Uterus (tissue), 4 donors: Measurements from ENCODE around the gene LCN1. TPM values are rescaled to one million over a fixed set of nuclear protein-coding genes. Genes with fewer than 3 reads are reported as not detected.

Experiments
- DNase-seq, 2 donors: peaks; one replicate each; pipeline ENCODE4 v3.0.0-alpha.2; 2019 to 2020
- H3K27ac ChIP-seq, 2 donors: fragments of 200-600 bp; sonication (generic); 1 replicate in 1 of 2; 2 replicates in 1 of 2; pipeline ENCODE4 v1.5.1; 2016 to 2018
- H3K27me3 ChIP-seq, 2 donors: fragments of 200-600 bp; sonication (generic); one replicate each; pipeline ENCODE4 v1.5.1; 2018 to 2019; ENCODE audit warnings: control low read depth in 1 of 2
- H3K36me3 ChIP-seq, 2 donors: fragments of 200-600 bp; sonication (generic); one replicate each; pipeline ENCODE4 v1.5.1; 2019; ENCODE audit warnings: control low read depth in 1 of 2
- H3K4me1 ChIP-seq, 2 donors: fragments of 200-600 bp; sonication (generic); one replicate each; pipeline ENCODE4 v1.5.1; 2018 to 2019; ENCODE audit warnings: control low read depth in 1 of 2
- H3K4me3 ChIP-seq, 2 donors: fragments of 200-600 bp; sonication (generic); 1 replicate in 1 of 2; 2 replicates in 1 of 2; pipeline ENCODE4 v1.5.1; 2018 to 2019; ENCODE audit warnings: mild to moderate bottlenecking in 1 of 2
- H3K9me3 ChIP-seq, 2 donors: fragments of 200-600 bp; sonication (generic); one replicate each; pipeline ENCODE4 v1.5.1; 2019; ENCODE audit warnings: control low read depth in 1 of 2
- POLR2A ChIP-seq, 2 donors: fragments of 450-650 bp; IDR thresholded peaks; one replicate each; pipeline ENCODE4 v1.6.1; 2016; ENCODE audit warnings: antibody characterized with exemption in 2 of 2, mild to moderate bottlenecking in 1 of 2, moderate library complexity in 1 of 2
- intact Hi-C: fragments of 100-400 bp; cut with DNase I; formaldehyde crosslinking; loops from one replicate; pipeline ENCODE4 v1.15.1; 2023; ENCODE audit warnings: low total_unique reads
- total RNA-seq, 4 donors: library from RNA; depleted of rRNA in 3 of 4; stranded (reverse); fragments of >200 nt in 3 of 4; gene quantifications; one replicate each; pipeline versions ENCODE4 v1.1.0 to v1.2.4, GENCODE V29; 2014 to 2023
- TF ChIP-seq, protein P1 (sequence below), 4 experiments: fragments of 200-600 bp in 2 of 4; fragments of 450-650 bp in 2 of 4; sonication (generic) in 2 of 4; IDR thresholded peaks; one replicate each; pipeline ENCODE4 v1.5.1; 2016 to 2019; ENCODE audit warnings: antibody characterized with exemption in 4 of 4, mild to moderate bottlenecking in 2 of 4, moderate library complexity in 1 of 4
- donor health status: DM: yes; HTN: yes; CAD: no.

LCN1 gene
- total RNA-seq, 4 donors from 2014 or later = 2.2 TPM; not detected in 3

DNA sequence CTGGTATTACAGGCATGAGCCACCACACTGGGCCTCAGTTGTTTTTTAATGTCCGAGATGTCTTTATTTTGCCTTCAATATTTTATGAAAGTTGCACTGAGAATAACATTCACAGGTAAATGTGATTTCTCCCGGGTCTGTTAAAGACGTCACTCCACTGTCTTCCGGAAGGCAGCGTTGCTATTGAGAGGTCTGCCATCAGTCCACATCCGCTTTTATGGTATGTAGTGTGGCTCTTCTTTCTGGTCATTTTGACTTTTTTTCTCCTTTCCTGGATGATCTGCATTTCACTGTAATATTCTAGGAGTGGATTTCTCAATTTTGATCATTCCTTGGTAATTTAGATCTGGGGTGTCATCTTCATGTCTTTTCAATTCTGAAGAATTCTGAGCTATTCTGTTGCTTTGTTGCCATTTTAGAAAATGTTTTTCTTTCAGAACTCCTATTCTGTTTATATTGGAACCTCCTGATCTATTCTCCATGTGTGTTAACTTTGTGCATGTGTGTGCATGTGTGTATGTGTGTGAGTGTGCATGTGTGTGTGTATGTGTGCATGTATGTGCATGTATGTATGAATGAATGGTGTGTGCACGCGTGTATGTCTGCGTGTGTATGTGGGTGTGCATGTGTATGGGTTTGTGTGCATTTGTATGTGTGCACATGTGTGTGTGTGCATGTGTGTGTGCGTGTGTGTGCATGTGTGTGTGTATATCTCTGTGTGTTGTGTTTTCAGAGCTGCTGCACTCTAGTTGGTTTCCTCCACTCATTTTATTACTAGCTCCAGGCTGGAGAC, 1.9 kb upstream of the LCN1 start:
- intact Hi-C loops = no loop called here
- Histone ChIP-seq H3K27ac (no peak overlapping the region), H3K4me1 (no peaks in the 10 kb centered on the region), H3K9me3 (no peaks in the 10 kb centered on the region), H3K27me3 (no peaks in the 10 kb centered on the region), H3K36me3 (no peaks in the 10 kb centered on the region), H3K4me3 (no peak overlapping the region)
- no peak for DNase-seq
- no peak for TF ChIP-seq POLR2A (IDR thresholded peaks at IDR 0.05)
- TF ChIP-seq, protein P1, sequence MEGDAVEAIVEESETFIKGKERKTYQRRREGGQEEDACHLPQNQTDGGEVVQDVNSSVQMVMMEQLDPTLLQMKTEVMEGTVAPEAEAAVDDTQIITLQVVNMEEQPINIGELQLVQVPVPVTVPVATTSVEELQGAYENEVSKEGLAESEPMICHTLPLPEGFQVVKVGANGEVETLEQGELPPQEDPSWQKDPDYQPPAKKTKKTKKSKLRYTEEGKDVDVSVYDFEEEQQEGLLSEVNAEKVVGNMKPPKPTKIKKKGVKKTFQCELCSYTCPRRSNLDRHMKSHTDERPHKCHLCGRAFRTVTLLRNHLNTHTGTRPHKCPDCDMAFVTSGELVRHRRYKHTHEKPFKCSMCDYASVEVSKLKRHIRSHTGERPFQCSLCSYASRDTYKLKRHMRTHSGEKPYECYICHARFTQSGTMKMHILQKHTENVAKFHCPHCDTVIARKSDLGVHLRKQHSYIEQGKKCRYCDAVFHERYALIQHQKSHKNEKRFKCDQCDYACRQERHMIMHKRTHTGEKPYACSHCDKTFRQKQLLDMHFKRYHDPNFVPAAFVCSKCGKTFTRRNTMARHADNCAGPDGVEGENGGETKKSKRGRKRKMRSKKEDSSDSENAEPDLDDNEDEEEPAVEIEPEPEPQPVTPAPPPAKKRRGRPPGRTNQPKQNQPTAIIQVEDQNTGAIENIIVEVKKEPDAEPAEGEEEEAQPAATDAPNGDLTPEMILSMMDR (IDR thresholded peaks at IDR 0.05) = no peak

DNA sequence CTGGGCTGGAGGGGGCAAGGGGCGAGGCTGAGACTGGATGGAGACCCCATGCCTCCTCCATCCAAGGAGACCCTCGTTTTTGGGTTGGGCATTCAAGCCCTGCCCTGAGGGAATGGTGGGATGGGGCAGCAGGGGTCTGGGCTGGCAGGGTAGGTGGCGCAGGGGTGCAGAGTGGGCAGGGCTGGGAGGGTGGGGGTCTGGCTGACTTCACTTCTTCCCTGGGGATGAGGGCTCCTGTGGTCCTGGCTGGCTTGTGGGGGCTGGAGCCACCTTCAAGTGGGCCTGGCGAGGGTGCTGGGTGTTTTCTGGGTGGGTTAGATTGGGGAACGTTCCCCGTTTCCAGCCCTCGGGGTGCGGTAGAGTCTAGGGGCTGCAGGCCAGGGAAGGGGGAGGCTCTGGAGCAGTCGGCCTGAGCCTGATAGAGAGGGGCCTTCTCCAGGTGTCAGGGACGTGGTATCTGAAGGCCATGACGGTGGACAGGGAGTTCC, 412 bp downstream of the LCN1 start:
- Histone ChIP-seq H3K9me3 (no peaks in the 10 kb centered on the region), H3K27me3 (no peaks in the 10 kb centered on the region), H3K36me3 (no peaks in the 10 kb centered on the region), H3K27ac (no peak overlapping the region), H3K4me1 (no peaks in the 10 kb centered on the region), H3K4me3 (no peak overlapping the region)
- DNase-seq = no peak
- TF ChIP-seq, protein P1 (IDR thresholded peaks at IDR 0.05) = no peak
- TF ChIP-seq POLR2A (IDR thresholded peaks at IDR 0.05) = no peak
- intact Hi-C loops = no loop called here

DNA sequence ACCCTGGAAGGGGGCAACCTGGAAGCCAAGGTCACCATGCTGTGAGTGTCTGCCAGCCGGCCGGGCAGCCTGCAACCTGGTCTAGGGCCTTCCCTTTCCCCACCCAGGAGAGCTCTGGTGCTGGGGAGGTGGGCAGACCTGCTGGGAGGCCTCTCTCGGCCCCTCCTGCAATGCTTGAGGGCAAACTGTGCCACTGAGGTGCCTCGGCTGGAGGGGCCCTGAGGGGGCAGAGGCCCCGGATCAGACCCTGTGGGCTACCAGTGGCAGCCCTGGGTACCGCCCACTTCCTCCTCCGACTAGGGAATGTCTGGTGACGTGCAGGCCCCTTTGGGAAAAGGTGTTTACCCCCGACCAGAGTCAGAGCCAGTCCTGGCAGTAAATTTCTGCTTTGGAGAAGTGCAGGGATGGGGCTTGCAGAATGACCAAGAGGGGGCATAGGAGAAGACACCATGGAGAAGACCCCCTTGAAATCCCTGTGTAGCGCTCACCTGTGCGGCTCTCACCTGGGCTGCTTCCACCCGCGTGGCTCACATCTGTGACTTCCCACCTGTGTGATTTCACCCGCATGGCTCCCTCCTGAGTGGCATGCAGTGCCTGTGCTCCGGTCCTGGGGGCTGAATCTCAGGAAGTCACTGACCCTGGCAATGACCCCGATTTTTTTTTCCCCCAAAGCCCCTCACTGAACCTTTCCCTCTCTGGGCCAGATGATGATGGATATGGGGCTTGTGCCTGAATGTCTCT, 1.1 kb downstream of the LCN1 start:
- H3K27me3 ChIP-seq = no peaks in the 10 kb centered on the region
- no peak overlapping the region for H3K4me3 ChIP-seq
- no peaks in the 10 kb centered on the region for H3K36me3 ChIP-seq
- TF ChIP-seq, protein P1 (IDR thresholded peaks at IDR 0.05) = no peak
- TF ChIP-seq POLR2A (IDR thresholded peaks at IDR 0.05) = no peak
- H3K9me3 ChIP-seq = no peaks in the 10 kb centered on the region
- H3K4me1 ChIP-seq = no peaks in the 10 kb centered on the region
- DNase-seq = no peak
- intact Hi-C loops = no loop called here
- H3K27ac ChIP-seq = no peak overlapping the region

DNA sequence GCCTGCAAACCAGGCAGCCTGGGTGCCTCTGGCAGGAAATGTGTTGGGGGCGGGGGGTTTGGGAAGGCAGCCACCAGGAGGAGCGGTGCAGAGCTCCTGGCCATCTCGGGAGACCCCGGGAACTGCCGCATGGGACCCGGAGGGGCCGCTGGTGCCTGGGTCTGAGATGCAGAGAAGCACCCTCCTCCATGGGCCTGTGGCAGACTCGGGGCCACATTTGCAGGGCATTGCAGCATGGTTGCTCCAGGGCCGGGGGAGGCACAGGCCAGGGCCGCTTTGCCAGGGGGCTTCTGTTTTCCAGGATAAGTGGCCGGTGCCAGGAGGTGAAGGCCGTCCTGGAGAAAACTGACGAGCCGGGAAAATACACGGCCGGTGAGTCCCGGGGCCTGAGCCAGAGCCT, 1.7 kb downstream of the LCN1 start:
- no peaks in the 10 kb centered on the region for H3K27me3 ChIP-seq
- no peak overlapping the region for H3K27ac ChIP-seq
- intact Hi-C loops = no loop called here
- no peak overlapping the region for H3K4me3 ChIP-seq
- DNase-seq = no peak
- H3K36me3 ChIP-seq = no peaks in the 10 kb centered on the region
- H3K9me3 ChIP-seq = no peaks in the 10 kb centered on the region
- TF ChIP-seq POLR2A (IDR thresholded peaks at IDR 0.05) = no peak
- TF ChIP-seq, protein P1 (IDR thresholded peaks at IDR 0.05) = no peak
- no peaks in the 10 kb centered on the region for H3K4me1 ChIP-seq
